Mesenchymal stem cell (in vitro differentiated cells and primary cell): ENCODE results near the gene VAMP4.
"Not testable (repeated sequence)": the region's sequence is repeated elsewhere in the genome, so short reads cannot be mapped to it uniquely, and the experiment has no call there.

Source experiments
- DNase-seq: peaks from one replicate; pipeline ENCODE4 v3.0.0-alpha.2; 2013
- H2AFZ ChIP-seq: one replicate; pipeline ENCODE4 v1.6.1; 2013; ENCODE audit warnings: low read depth, mild to moderate bottlenecking, control low read depth, inconsistent platforms, low read length, moderate library complexity
- H2AK5ac ChIP-seq: 2 replicates; pipeline ENCODE4 v1.6.1; 2013; ENCODE audit warnings: low read length, moderate library complexity, mild to moderate bottlenecking, inconsistent platforms; ENCODE audit not compliant: severe bottlenecking
- H2BK120ac ChIP-seq: one replicate; pipeline ENCODE4 v1.6.1; 2013; ENCODE audit warnings: low read depth, mild to moderate bottlenecking, inconsistent platforms, low read length, moderate library complexity
- H2BK12ac ChIP-seq, 2 experiments: one replicate each; pipeline ENCODE4 v1.6.1; 2013; ENCODE audit warnings: inconsistent platforms in 2 of 2, low read length in 2 of 2, mild to moderate bottlenecking in 2 of 2, moderate library complexity in 2 of 2, control low read depth in 1 of 2
- H2BK15ac ChIP-seq: one replicate; pipeline ENCODE4 v1.6.1; 2013; ENCODE audit warnings: mild to moderate bottlenecking, low read depth, inconsistent platforms; ENCODE audit not compliant: poor library complexity, severe bottlenecking
- H2BK5ac ChIP-seq: 2 replicates; pipeline ENCODE4 v1.6.1; 2013; ENCODE audit warnings: low read depth, mild to moderate bottlenecking, low read length, control low read depth, inconsistent platforms; ENCODE audit not compliant: poor library complexity, severe bottlenecking
- H3K14ac ChIP-seq, 2 experiments: one replicate each; pipeline ENCODE4 v1.6.1; 2013; ENCODE audit warnings: inconsistent platforms in 2 of 2, low read length in 2 of 2, control low read depth in 1 of 2, mild to moderate bottlenecking in 1 of 2, moderate library complexity in 1 of 2
- H3K18ac ChIP-seq, 2 experiments: one replicate each; pipeline ENCODE4 v1.6.1; 2013; ENCODE audit warnings: inconsistent platforms in 2 of 2, low read length in 2 of 2, control low read depth in 1 of 2, low read depth in 1 of 2, mild to moderate bottlenecking in 1 of 2
- H3K23ac ChIP-seq, 2 experiments: one replicate each; pipeline ENCODE4 v1.6.1; 2013; ENCODE audit warnings: inconsistent platforms in 2 of 2, low read length in 2 of 2, mild to moderate bottlenecking in 2 of 2, moderate library complexity in 2 of 2, control low read depth in 1 of 2
- H3K27ac ChIP-seq: 2 replicates; pipeline ENCODE4 v1.5.1; 2013; ENCODE audit warnings: mild to moderate bottlenecking, moderate library complexity, low read length, control low read depth, inconsistent platforms; ENCODE audit not compliant: poor library complexity, severe bottlenecking
- H3K27me3 ChIP-seq, 2 experiments: 2 replicates each; pipeline versions ENCODE4 v1.6.1 to v1.7.0; 2013; ENCODE audit warnings: low read length in 2 of 2, mild to moderate bottlenecking in 2 of 2, moderate library complexity in 2 of 2, control low read depth in 1 of 2, inconsistent platforms in 1 of 2; ENCODE audit not compliant: control insufficient read depth in 1 of 2, insufficient read depth in 1 of 2
- H3K36me3 ChIP-seq, 2 experiments: 2 replicates each; pipeline versions ENCODE4 v1.6.1 to v1.7.0; 2013; ENCODE audit warnings: low read length in 2 of 2, control low read depth in 1 of 2, inconsistent platforms in 1 of 2, low read depth in 1 of 2, mild to moderate bottlenecking in 1 of 2; ENCODE audit not compliant: insufficient read depth in 2 of 2, control insufficient read depth in 1 of 2
- H3K4ac ChIP-seq, 2 experiments: one replicate each; pipeline ENCODE4 v1.6.1; 2013; ENCODE audit warnings: inconsistent platforms in 2 of 2, low read length in 2 of 2, mild to moderate bottlenecking in 2 of 2, moderate library complexity in 2 of 2, control low read depth in 1 of 2, low read depth in 1 of 2
- H3K4me1 ChIP-seq: 2 replicates; pipeline ENCODE4 v1.6.1; 2013; ENCODE audit warnings: low read depth, low read length, control low read depth; ENCODE audit not compliant: control insufficient read depth, insufficient read depth
- H3K4me2 ChIP-seq: 2 replicates; pipeline ENCODE4 v1.6.1; 2013; ENCODE audit warnings: low read length, mild to moderate bottlenecking, inconsistent platforms; ENCODE audit not compliant: poor library complexity, severe bottlenecking
- H3K4me3 ChIP-seq, 2 experiments: 2 replicates each; pipeline versions ENCODE4 v1.5.1 to v1.7.0; 2013; ENCODE audit warnings: low read length in 2 of 2, mild to moderate bottlenecking in 2 of 2, control low read depth in 1 of 2, low read depth in 1 of 2; ENCODE audit not compliant: insufficient read depth in 1 of 2
- H3K79me1 ChIP-seq: replicated peaks from 2 replicates; pipeline ENCODE4 v1.6.1; 2013; ENCODE audit warnings: mild to moderate bottlenecking, control low read depth, low read length, inconsistent platforms; ENCODE audit not compliant: poor library complexity, severe bottlenecking
- H3K9ac ChIP-seq: 2 replicates; pipeline ENCODE4 v1.7.0; 2013; ENCODE audit warnings: mild to moderate bottlenecking, low read length, moderate library complexity
- H3K9me3 ChIP-seq: 2 replicates; pipeline ENCODE4 v1.7.0; 2013; ENCODE audit warnings: mild to moderate bottlenecking, low read length; ENCODE audit not compliant: control insufficient read depth
- H4K8ac ChIP-seq: one replicate; pipeline ENCODE4 v1.6.1; 2013; ENCODE audit warnings: inconsistent platforms, mild to moderate bottlenecking, low read length, moderate library complexity
- H4K91ac ChIP-seq: one replicate; pipeline ENCODE4 v1.6.1; 2013; ENCODE audit warnings: mild to moderate bottlenecking, low read length, inconsistent platforms
- WGBS: methylation state at CpG from one replicate; pipeline ENCODE4 v1.1.7; 2013; ENCODE audit warnings: mixed read lengths; 5-methylcytosine and 5-hydroxymethylcytosine counted together

The VAMP4 gene

GRCh38 chr1:171699531-171699930, 42.3 kb downstream of the VAMP4 start:
- H3K4ac ChIP-seq: no peak overlapping the region
- H2AK5ac ChIP-seq: no peak overlapping the region
- no peak overlapping the region for H2BK15ac ChIP-seq
- H4K8ac ChIP-seq: no peak overlapping the region
- H3K23ac ChIP-seq: no peak overlapping the region
- no peaks in the 10 kb centered on the region for H3K9me3 ChIP-seq
- no peak overlapping the region for H3K9ac ChIP-seq
- H3K36me3 ChIP-seq: peaks cover 2 to 45% of the 10 kb centered on the region in 2 experiments
- no peak overlapping the region for H3K4me2 ChIP-seq
- H2BK12ac ChIP-seq: no peak overlapping the region
- no peak for DNase-seq
- no peak overlapping the region for H2BK5ac ChIP-seq
- H3K4me1 ChIP-seq: no peaks in the 10 kb centered on the region
- no peak overlapping the region for H3K27ac ChIP-seq
- H3K27me3 ChIP-seq: no peaks in the 10 kb centered on the region
- no peak overlapping the region for H2AFZ ChIP-seq
- no peak overlapping the region for H3K18ac ChIP-seq
- 98% methylated on average over 2 of the region's 2 CpGs for WGBS
- no peak overlapping the region for H4K91ac ChIP-seq
- no peak overlapping the region for H3K14ac ChIP-seq
- H3K79me1 ChIP-seq: no peaks in the 10 kb centered on the region
- H2BK120ac ChIP-seq: no peak overlapping the region
- no peak overlapping the region for H3K4me3 ChIP-seq

GRCh38 chr1:171695772-171696171, 46.1 kb downstream of the VAMP4 start:
- H2AK5ac ChIP-seq, H3K4me3 ChIP-seq, H4K91ac ChIP-seq, H3K4me2 ChIP-seq, H3K9ac ChIP-seq, H3K27ac ChIP-seq, H3K4ac ChIP-seq, H2BK15ac ChIP-seq, H2BK5ac ChIP-seq, H3K4me1 ChIP-seq, H2BK12ac ChIP-seq, H3K23ac ChIP-seq, H3K79me1 ChIP-seq, H2BK120ac ChIP-seq, H3K9me3 ChIP-seq, H3K14ac ChIP-seq, DNase-seq, H2AFZ ChIP-seq, H3K27me3 ChIP-seq, H3K18ac ChIP-seq, H4K8ac ChIP-seq: not testable (repeated sequence)
- WGBS: 92% methylated on average over 14 of the region's 14 CpGs
- peaks cover 2 to 16% of the 10 kb centered on the region in 2 experiments for H3K36me3 ChIP-seq

GRCh38 chr1:171693541-171693940, 48.3 kb downstream of the VAMP4 start:
- H3K14ac ChIP-seq, H3K27ac ChIP-seq, H3K36me3 ChIP-seq, H3K4ac ChIP-seq, H3K79me1 ChIP-seq, H3K18ac ChIP-seq, H3K9me3 ChIP-seq, H3K4me2 ChIP-seq, H4K91ac ChIP-seq, H3K4me1 ChIP-seq, H2AK5ac ChIP-seq, DNase-seq, H3K4me3 ChIP-seq, H3K9ac ChIP-seq, H2BK12ac ChIP-seq, H2AFZ ChIP-seq, H3K23ac ChIP-seq, H2BK5ac ChIP-seq, H2BK15ac ChIP-seq, H3K27me3 ChIP-seq, H2BK120ac ChIP-seq, H4K8ac ChIP-seq: not testable (repeated sequence)
- 100% methylated on average over 2 of the region's 23 CpGs for WGBS

DNA sequence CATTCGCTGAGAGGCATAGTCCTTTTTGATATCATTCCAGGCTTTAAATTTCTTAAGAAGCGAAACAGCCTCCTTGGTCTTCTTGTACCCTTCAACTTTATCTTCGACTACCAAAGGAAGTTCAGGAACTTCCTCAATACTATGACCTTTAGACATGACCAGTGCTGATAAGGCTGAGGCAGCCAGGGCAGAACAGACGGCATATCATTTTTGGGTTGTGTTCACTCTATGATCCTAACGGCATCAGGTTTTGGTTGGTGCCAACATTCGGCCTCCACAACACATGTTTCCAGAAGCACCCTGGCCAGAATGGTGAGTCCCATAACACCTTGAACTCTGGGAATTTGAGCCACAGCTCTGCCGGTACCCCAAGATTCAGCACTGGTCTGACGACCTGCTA, 58.0 kb downstream of the VAMP4 start:
- Histone ChIP-seq H3K36me3 (no peaks in the 10 kb centered on the region), H4K8ac (no peak overlapping the region), H3K9me3 (no peaks in the 10 kb centered on the region), H3K4me3 (no peak overlapping the region), H3K4me2 (no peak overlapping the region), H2AK5ac (no peak overlapping the region), H2BK5ac (no peak overlapping the region), H2AFZ (no peak overlapping the region), H3K14ac (no peak overlapping the region), H2BK120ac (no peak overlapping the region), H3K18ac (no peak overlapping the region), H2BK12ac (no peak overlapping the region), H2BK15ac (no peak overlapping the region), H3K23ac (no peak overlapping the region), H3K79me1 (no peaks in the 10 kb centered on the region), H3K4ac (no peak overlapping the region), H3K27ac (no peak overlapping the region), H4K91ac (no peak overlapping the region), H3K9ac (no peak overlapping the region), H3K27me3 (no peaks in the 10 kb centered on the region), H3K4me1 (no peaks in the 10 kb centered on the region)
- no peak for DNase-seq
- WGBS: 84% methylated on average over 8 of the region's 8 CpGs
